ENCODE results near the gene ANP32A. TPM values are rescaled to one million over a fixed set of nuclear protein-coding genes. Genes with fewer than 3 reads are reported as not detected.
"Not testable (repeated sequence)": the region's sequence is repeated elsewhere in the genome, so short reads cannot be mapped to it uniquely, and the experiment has no call there.

Gene ANP32A
- total and polyA plus RNA-seq, 2 donors = 56.3 to 80.1 TPM

DNA sequence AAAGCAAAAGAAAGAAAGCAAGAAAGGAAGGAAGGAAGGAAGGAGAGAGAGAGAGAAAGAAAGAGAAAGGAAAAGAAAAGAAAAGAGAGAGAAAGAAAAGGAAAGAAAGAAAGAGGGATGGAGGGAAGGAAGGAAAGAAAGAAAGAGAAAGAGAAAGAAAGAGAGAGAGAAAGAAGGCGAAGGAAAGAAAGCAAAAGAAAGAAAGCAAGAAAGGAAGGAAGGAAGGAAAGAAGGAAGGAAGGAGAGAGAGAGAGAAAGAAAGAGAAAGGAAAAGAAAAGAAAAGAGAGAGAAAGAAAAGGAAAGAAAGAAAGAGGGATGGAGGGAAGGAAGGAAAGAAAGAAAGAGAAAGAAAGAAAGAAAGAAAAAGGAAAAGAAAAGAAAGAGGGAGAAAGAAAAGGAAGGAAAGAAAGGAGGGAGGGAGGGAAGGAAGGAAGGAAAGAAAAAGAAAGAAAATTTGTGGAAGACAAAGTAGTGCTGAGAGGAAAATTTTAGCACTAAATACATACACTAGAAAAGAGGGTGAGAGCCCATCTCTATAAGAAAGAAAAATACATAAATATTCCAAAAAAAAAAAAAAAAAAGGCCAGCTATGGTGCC lies 60.6 kb downstream of the ANP32A start:
- H3K36me3 ChIP-seq (ENCODE audit: insufficient read depth); H3K4me3 ChIP-seq (ENCODE audit: low read depth, low read length): not testable (repeated sequence)

DNA sequence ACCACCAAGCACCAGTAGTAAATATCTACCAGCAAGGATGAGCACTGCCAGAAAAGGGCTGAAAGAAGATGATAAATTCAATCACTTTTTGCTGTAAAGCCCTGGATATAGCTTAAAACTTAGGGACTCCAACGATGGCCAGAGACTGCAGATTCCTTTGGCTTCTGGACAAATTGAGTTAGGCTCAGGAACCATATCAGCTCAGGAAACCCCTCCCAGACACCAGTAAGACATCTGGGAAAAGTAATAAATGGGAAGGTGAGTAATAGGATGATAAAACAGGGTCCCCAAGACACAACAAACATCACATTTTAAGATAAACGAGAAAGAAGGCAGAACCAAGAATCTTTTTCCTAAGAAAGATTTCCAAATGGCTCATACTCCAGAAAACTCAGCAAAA lies 65.0 kb downstream of the ANP32A start:
- no peak for DNase-seq (ENCODE audit: extremely low spot score)
- H3K4me1 ChIP-seq (ENCODE audit: insufficient read depth) = no peaks in the 10 kb centered on the region
- H3K36me3 ChIP-seq (ENCODE audit: insufficient read depth) = no peaks in the 10 kb centered on the region
- 29% methylated on average over 2 of the region's 2 CpGs for WGBS
- no peak overlapping the region for H3K27ac ChIP-seq (ENCODE audit: low read depth)
- H3K4me3 ChIP-seq (ENCODE audit: low read depth, low read length) = no peak overlapping the region

More for the DNA sequence above, 60.6 kb downstream of the ANP32A start:
- H3K27ac ChIP-seq (ENCODE audit: low read depth); H3K4me1 ChIP-seq (ENCODE audit: insufficient read depth); DNase-seq (ENCODE audit: extremely low spot score): not testable (repeated sequence)
- WGBS = 96% methylated on average over 1 of the region's 1 CpG

DNA sequence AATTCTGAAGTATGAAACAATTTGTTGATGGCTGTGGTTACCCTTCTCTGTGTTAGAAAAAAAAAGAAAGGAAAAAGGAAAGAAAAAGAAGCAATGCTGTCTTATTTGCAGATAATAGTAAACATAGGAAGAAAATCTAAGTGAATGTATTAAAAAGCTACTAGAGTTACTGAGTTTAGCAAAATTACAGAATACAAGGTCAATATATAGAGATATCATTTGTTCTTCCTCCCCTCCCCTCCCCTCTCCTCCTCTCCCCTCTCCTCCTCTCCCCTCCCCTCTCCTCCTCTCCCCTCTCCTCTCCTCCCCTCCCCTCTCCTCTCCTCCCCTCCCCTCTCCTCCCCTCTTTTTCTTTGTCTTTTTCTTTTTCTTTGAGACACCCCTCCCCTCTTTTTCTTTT lies 69.1 kb downstream of the ANP32A start:
- H3K36me3 ChIP-seq (ENCODE audit: insufficient read depth) = no peaks in the 10 kb centered on the region
- no peak overlapping the region for H3K4me3 ChIP-seq (ENCODE audit: low read depth, low read length)
- no peak for DNase-seq (ENCODE audit: extremely low spot score)
- no peaks in the 10 kb centered on the region for H3K4me1 ChIP-seq (ENCODE audit: insufficient read depth)
- no peak overlapping the region for H3K27ac ChIP-seq (ENCODE audit: low read depth)

DNA sequence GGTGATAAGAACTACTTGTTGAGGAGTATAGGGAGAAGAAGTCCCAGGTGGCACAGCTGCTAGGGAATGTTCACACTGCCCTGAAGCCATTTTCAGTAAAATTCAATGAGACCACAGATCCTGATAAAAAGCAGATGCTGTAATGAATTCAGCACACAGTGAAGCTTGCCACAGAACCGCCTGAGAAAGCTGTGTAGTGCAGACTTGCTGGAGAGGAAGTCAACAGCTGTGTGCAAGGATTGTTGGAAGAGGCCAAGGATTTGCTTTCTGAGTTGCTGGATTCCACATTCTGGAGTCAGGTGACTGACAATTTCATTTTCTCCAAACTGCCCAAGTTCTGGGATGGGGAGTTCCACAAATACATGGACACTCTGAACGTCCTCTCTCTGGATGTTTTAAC lies 70.9 kb downstream of the ANP32A start:
- H3K4me1 ChIP-seq (ENCODE audit: insufficient read depth) = no peaks in the 10 kb centered on the region
- no peak overlapping the region for H3K27ac ChIP-seq (ENCODE audit: low read depth)
- no peak overlapping the region for H3K4me3 ChIP-seq (ENCODE audit: low read depth, low read length)
- 52% methylated on average over 2 of the region's 2 CpGs for WGBS
- no peak for DNase-seq (ENCODE audit: extremely low spot score)
- no peaks in the 10 kb centered on the region for H3K36me3 ChIP-seq (ENCODE audit: insufficient read depth)

DNA sequence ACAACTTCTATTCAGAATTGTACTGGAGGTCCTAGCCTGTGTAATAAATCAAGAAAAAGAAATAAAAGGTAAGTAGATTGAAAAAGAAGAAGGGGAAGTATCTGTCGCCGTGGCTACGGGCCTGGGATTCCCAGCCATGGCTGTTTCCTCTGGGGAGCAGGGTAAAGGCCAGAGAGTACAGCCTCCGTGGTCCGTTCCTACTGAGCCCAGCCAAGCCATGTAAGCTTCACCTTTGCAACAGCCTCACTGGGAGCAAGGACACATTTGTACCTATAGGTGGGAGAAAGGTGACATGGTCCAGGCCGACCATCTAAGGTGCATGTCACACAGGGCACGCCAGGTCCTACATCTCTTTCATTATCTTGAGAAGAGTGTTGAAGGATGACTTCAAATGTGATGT lies 71.3 kb downstream of the ANP32A start:
- H3K36me3 ChIP-seq (ENCODE audit: insufficient read depth) = no peaks in the 10 kb centered on the region
- WGBS = 81% methylated on average over 7 of the region's 7 CpGs
- DNase-seq (ENCODE audit: extremely low spot score) = no peak

DNA sequence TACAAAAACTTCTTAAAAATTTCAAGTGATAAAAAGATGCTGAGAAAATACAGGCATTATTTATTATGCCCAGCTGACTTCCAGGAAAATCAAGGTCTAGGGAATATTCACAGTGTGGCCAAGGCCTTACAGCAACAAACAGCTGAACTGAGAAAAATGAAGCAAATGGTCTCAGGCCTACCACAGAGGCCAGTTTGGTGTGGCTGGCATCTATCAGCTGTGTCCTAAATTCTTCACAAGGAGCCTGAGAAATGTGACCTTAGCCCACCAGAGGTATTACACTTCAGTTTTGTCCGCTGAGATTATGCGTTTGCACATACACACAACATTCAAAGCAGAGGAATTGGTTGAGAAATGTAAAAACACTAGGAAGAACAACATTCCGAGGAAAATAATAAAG lies 77.4 kb downstream of the ANP32A start:
- H3K4me1 ChIP-seq (ENCODE audit: insufficient read depth) = no peaks in the 10 kb centered on the region
- 94% methylated on average over 3 of the region's 3 CpGs for WGBS
- no peaks in the 10 kb centered on the region for H3K36me3 ChIP-seq (ENCODE audit: insufficient read depth)
- no peak overlapping the region for H3K27ac ChIP-seq (ENCODE audit: low read depth)
- no peak overlapping the region for H3K4me3 ChIP-seq (ENCODE audit: low read depth, low read length)
- DNase-seq (ENCODE audit: extremely low spot score) = no peak

More for the DNA sequence above, 71.3 kb downstream of the ANP32A start:
- H3K4me3 ChIP-seq (ENCODE audit: low read depth, low read length) = no peak overlapping the region
- H3K27ac ChIP-seq (ENCODE audit: low read depth) = no peak overlapping the region
- no peaks in the 10 kb centered on the region for H3K4me1 ChIP-seq (ENCODE audit: insufficient read depth)

DNA sequence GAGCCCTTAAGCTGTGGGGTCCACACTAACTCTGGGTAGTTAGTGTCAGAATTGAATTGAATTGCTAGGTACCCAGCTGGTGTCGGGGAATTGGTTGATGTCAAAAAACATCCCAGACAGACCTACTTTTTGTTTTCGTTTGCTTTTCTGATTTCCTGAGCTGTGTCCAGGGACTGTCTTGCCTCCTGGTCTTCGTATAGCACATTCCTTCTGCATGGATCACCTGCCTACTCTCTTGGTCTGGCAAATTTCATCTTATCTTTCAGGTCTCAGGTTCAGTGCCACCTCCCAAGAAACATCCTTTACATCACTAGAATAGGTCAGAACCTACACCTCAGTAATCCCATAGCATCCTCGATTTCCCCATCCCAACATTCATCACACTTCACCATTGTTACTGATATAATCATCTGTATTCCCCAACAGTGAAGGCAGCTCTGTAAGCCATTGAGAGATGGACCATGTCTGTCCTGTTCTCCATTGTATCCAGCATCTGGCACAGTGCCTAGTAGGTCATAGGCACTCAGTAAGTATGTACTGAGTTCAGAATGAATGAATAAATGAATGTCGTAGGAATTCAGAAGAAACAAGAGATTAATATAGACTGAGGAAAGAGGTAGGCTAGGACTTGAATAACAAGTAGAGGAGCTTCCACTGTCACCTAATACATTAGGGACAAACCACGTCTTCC lies 81.2 kb downstream of the ANP32A start:
- 69% methylated on average over 6 of the region's 6 CpGs for WGBS
- Histone ChIP-seq H3K27ac (ENCODE audit: low read depth) (no peak overlapping the region), H3K4me1 (ENCODE audit: insufficient read depth) (no peaks in the 10 kb centered on the region), H3K4me3 (ENCODE audit: low read depth, low read length) (no peak overlapping the region), H3K36me3 (ENCODE audit: insufficient read depth) (no peaks in the 10 kb centered on the region)
- no peak for DNase-seq (ENCODE audit: extremely low spot score)

DNA sequence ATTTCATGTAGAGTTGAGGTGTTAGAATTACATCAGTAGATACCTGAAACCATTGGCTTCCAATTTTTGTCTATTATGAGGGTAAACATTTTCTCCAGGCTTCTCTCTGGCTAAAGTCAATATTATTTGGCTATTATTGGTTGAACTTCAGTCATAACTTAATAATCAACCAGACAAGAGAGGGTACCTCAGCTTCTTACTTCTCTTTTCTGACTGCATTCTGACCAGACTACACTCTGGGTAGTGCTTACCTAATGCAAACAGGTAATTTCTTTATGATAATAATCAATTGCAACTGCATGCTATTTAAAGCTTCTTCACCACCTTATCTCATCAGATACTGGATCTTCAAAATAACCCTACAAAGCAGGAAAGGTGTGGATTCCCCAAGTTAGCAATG lies 85.1 kb downstream of the ANP32A start:
- Histone ChIP-seq H3K4me1 (ENCODE audit: insufficient read depth) (no peaks in the 10 kb centered on the region), H3K4me3 (ENCODE audit: low read depth, low read length) (no peak overlapping the region), H3K27ac (ENCODE audit: low read depth) (no peak overlapping the region), H3K36me3 (ENCODE audit: insufficient read depth) (no peaks in the 10 kb centered on the region)
- no peak for DNase-seq (ENCODE audit: extremely low spot score)

DNA sequence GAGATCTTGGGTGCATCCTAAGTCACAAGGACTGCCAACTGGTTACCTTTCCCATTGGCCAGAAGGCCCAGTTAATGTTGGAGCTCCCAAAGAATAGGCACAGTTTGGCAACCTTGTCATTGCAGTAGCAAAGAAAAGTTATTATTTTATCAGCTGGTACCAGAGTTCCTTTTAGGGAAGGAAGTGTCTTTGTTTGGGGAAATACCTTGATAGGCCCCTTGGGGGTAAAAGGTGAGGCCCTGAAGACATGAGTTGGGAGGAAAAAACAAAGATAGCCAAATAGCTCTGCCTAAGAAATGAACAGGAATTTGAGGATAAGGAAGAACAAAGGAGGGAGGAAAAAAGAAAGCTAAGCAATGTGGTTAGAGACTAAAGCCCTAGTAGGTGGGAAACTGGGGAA lies 85.8 kb downstream of the ANP32A start:
- Histone ChIP-seq H3K27ac (ENCODE audit: low read depth) (no peak overlapping the region), H3K36me3 (ENCODE audit: insufficient read depth) (no peaks in the 10 kb centered on the region), H3K4me1 (ENCODE audit: insufficient read depth) (no peaks in the 10 kb centered on the region), H3K4me3 (ENCODE audit: low read depth, low read length) (no peak overlapping the region)
- DNase-seq (ENCODE audit: extremely low spot score) = no peak

DNA sequence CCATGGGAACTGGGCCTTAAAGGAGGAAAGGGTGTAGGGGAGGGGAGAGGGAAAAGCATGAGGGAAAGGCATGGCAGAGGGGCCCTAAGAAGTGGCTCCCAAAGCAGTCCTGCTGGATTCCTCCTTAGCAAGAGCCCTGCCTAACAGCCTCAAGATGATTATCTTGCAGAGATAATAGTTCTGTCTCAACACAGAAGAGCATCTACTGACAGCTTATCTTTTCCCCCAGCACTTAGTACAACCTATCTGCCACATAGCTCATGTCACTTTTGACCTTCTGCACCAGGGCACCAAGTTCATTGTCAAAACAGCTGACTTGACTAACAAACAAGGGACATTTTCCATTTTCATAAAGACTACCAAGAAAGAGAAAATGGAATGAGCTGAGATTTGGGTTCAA lies 86.3 kb downstream of the ANP32A start:
- Histone ChIP-seq H3K36me3 (ENCODE audit: insufficient read depth) (no peaks in the 10 kb centered on the region), H3K4me1 (ENCODE audit: insufficient read depth) (no peaks in the 10 kb centered on the region)
- no peak for DNase-seq (ENCODE audit: extremely low spot score)

DNA sequence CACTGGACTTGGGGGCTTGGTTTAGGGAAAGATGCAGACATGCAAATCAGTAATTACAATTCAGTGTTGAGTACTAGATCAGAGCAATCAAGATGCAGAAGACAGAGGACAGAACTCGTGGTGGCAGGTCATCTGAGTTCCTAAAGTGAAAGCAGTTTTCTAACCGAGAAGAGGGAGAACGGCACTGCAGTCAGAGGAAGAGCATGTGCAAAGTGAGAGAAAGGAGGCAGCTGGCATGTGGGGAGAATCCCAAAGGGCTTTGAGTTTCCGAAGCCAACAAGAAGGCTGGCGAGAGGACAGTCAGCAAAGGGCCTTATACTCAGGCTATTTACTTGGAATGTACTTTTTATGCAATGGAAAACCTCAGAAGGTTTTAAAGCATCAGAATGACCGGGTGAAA lies 87.0 kb downstream of the ANP32A start:
- no peak for DNase-seq (ENCODE audit: extremely low spot score)
- Histone ChIP-seq H3K4me3 (ENCODE audit: low read depth, low read length) (no peak overlapping the region), H3K4me1 (ENCODE audit: insufficient read depth) (no peaks in the 10 kb centered on the region), H3K27ac (ENCODE audit: low read depth) (no peak overlapping the region), H3K36me3 (ENCODE audit: insufficient read depth) (no peaks in the 10 kb centered on the region)
- 52% methylated on average over 6 of the region's 6 CpGs for WGBS

More for the DNA sequence above, 86.3 kb downstream of the ANP32A start:
- no peak overlapping the region for H3K27ac ChIP-seq (ENCODE audit: low read depth)
- H3K4me3 ChIP-seq (ENCODE audit: low read depth, low read length) = no peak overlapping the region

DNA sequence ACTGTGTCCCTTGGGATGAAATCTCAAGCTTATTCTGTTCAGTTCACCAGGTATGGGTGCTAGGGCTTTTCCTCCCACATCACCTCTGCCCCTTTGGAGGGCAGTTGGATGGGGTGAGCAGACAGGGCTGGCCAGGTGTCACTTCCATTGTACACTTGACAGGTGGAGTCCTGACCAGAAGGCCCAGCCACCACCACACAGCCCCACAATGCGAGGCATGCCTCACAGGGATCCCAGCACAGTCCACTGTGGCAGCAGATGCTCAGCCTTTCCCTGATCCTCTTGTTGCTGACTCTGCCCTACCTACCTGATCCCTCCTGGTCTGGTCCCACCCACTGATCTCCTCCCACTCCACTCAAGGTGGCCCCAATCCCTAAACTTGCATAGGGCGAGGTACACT lies 88.2 kb downstream of the ANP32A start:
- DNase-seq (ENCODE audit: extremely low spot score) = no peak
- H3K36me3 ChIP-seq (ENCODE audit: insufficient read depth) = no peaks in the 10 kb centered on the region
- no peaks in the 10 kb centered on the region for H3K4me1 ChIP-seq (ENCODE audit: insufficient read depth)
- no peak overlapping the region for H3K27ac ChIP-seq (ENCODE audit: low read depth)
- H3K4me3 ChIP-seq (ENCODE audit: low read depth, low read length) = no peak overlapping the region
- WGBS = over 99% methylated on average over 2 of the region's 2 CpGs

DNA sequence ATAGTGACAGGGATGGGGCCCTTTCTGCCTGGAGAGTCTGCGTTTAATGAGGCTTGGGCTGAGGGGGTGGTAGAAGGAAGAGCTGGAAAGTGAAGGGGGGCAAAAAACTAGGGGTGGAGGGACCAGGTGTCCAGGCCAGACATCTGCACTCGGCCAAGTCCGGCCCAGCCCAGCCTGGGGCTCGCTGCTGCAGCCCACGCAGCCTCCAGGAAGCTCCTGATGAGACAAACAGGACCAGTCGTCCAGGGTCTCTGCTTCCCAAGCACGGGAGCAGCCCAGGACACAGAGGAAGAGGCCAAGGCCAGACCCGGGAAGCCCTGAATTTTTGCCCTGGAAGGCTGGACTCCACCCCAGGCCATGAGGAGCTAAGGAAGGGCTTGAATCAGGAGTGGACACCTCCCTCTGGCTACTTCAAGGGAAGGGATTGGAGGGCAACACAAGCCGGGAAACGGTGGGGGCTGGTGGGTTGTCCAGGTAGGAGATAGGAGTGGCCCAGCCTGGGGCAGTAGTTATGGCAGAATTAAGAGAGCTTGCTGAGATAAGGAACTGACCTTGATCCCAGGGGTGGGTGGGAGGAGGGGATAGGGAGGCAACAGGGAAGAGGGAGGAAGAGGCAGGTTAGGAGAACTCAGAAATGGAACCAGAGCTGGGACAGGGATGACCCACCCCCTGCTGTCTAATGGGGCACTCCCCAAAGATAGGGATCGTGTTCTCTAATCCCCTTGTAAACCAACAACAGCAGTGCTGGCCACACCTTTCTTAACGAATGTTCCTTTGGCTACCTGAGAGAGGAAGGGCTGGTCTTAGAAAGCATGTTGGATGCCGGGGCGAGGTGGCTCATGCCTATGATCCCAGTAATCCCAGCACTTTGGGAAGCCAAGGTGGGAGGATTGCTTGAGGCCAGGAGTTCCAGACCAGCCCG lies 89.5 kb downstream of the ANP32A start:
- 66% methylated on average over 15 of the region's 15 CpGs for WGBS
- Histone ChIP-seq H3K4me1 (ENCODE audit: insufficient read depth) (no peaks in the 10 kb centered on the region), H3K27ac (ENCODE audit: low read depth) (no peak overlapping the region), H3K4me3 (ENCODE audit: low read depth, low read length) (no peak overlapping the region), H3K36me3 (ENCODE audit: insufficient read depth) (no peaks in the 10 kb centered on the region)
- no peak for DNase-seq (ENCODE audit: extremely low spot score)

DNA sequence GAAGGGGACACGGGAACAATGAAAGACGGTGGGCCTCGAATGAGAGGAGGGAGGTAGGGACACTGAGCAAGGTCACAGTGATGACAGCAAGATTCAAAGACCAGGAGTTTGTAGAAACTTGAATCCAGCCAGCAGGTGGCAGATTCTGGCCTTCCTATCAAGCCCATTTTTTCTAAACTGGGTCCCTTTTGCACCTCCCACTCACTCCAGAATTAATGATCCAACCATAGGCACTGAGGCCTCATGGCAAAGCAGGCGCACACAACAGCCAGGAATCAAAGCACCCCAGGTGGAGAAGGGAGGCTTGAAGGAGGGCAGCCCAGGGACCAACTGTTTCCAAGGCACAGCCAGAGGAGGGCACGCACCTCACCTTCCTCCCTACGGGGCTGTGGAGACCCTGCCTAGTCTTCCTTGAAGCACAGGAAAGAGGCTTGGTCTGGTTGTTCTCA lies 90.2 kb downstream of the ANP32A start:
- Histone ChIP-seq H3K36me3 (ENCODE audit: insufficient read depth) (no peaks in the 10 kb centered on the region), H3K27ac (ENCODE audit: low read depth) (no peak overlapping the region), H3K4me3 (ENCODE audit: low read depth, low read length) (no peak overlapping the region), H3K4me1 (ENCODE audit: insufficient read depth) (no peaks in the 10 kb centered on the region)
- peak; percentile 28 for DNase-seq (ENCODE audit: extremely low spot score)
- WGBS = 58% methylated on average over 6 of the region's 6 CpGs
